IPS-NIHi7 (cell line): Measurements from ENCODE around the gene GMEB2.
"Not testable (repeated sequence)": the region's sequence is repeated elsewhere in the genome, so short reads cannot be mapped to it uniquely, and the experiment has no call there.

Source experiments
- DNase-seq: peaks from one replicate; pipeline ENCODE4 v3.0.0; 2012; ENCODE audit warnings: mixed read lengths; ENCODE audit errors: extremely low spot score

Gene GMEB2

GRCh38 chr20:63560856-63561609 lies 65.9 kb downstream of the GMEB2 start:
- no peak for DNase-seq

GRCh38 chr20:63560333-63560805 lies 66.5 kb downstream of the GMEB2 start:
- no peak for DNase-seq

GRCh38 chr20:63559485-63560332 lies 67.2 kb downstream of the GMEB2 start:
- not testable (repeated sequence) for DNase-seq

- DNase-seq, result no peak
These were observed 68.0 kb downstream of the GMEB2 start for GRCh38 chr20:63558804-63559484.

GRCh38 chr20:63557481-63557891 lies 69.4 kb downstream of the GMEB2 start:
- no peak for DNase-seq

- peak; percentile 43 for DNase-seq
These were observed 69.9 kb downstream of the GMEB2 start for GRCh38 chr20:63556873-63557478.

- DNase-seq, result no peak
These were observed 71.1 kb downstream of the GMEB2 start for GRCh38 chr20:63555661-63556381.

GRCh38 chr20:63554361-63555278 lies 72.3 kb downstream of the GMEB2 start:
- DNase-seq, result no peak

GRCh38 chr20:63553933-63554290 lies 73.0 kb downstream of the GMEB2 start, which contains the start of gene FNDC11:
TSS of gene FNDC11 (plus strand) at chr20:63554159. CDS start at chr20:63555664, 1,505 bp downstream.
- peak; percentile 67 for DNase-seq

GRCh38 chr20:63553251-63553932 lies 73.5 kb downstream of the GMEB2 start:
- DNase-seq, result peak; percentile 93

- no peak for DNase-seq
These were observed 74.2 kb downstream of the GMEB2 start for GRCh38 chr20:63552481-63553249.

- no peak for DNase-seq
These were observed 75.8 kb downstream of the GMEB2 start for GRCh38 chr20:63551068-63551467.

- DNase-seq, result no peak
These were observed 77.1 kb downstream of the GMEB2 start for GRCh38 chr20:63549679-63550282.

GRCh38 chr20:63549019-63549418 lies 77.9 kb downstream of the GMEB2 start:
- DNase-seq, result no peak

- DNase-seq, result no peak
These were observed 78.4 kb downstream of the GMEB2 start for GRCh38 chr20:63548542-63548941.

- DNase-seq, result peak; percentile 78
These were observed 79.0 kb downstream of the GMEB2 start, which contains the start of gene SRMS for GRCh38 chr20:63547725-63548480. TSS of gene SRMS (minus strand) at chr20:63547749. CDS start at chr20:63547463, 286 bp downstream.
